GM19035 (cell line): ENCODE results near the gene BARX1.

Source experiments
- ATAC-seq: cut with Tn5 transposase; IDR thresholded peaks from one replicate; pipeline ENCODE4 v1.9.1; 2021; ENCODE audit not compliant: unreplicated experiment

Gene BARX1

DNA sequence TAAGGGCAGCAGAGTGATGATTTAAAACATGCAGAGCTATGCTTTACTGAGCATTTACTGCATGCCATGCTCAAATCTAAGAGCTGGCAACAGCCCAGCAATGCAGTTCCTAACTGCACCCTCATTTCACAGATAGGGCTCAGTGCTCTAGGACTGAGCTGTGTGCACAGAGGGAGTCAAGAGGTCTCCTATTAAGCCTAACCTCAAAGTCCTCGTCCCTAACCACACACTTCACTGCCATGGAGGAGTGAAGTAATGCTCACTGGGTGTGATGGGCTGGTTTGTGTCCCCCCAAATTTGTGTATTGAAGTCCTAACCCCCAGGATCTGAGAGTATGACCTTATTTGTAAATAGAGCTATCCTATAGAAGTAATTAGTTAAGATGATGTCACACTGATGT is 25.9 kb downstream of the BARX1 start:
- ATAC-seq = no peak

DNA sequence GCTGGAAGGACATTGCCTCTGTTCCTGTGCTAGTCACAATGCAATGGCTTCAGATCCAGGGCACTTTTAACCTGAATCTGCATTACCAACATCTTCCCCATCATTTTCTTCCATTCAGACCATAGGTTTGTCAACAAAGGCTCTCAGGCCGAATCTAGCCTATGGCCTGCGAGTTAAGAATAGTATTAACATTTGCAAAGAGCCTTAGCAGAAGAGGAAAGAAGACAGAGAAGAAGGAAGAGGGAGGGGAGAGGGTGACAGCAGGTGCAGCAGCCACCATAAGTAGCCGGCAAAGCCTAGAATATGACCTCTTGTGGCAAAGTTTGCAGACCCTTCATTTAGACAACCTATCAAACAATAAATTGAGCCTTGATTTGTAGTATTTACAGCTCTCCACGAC is 32.6 kb downstream of the BARX1 start:
- ATAC-seq = no peak

DNA sequence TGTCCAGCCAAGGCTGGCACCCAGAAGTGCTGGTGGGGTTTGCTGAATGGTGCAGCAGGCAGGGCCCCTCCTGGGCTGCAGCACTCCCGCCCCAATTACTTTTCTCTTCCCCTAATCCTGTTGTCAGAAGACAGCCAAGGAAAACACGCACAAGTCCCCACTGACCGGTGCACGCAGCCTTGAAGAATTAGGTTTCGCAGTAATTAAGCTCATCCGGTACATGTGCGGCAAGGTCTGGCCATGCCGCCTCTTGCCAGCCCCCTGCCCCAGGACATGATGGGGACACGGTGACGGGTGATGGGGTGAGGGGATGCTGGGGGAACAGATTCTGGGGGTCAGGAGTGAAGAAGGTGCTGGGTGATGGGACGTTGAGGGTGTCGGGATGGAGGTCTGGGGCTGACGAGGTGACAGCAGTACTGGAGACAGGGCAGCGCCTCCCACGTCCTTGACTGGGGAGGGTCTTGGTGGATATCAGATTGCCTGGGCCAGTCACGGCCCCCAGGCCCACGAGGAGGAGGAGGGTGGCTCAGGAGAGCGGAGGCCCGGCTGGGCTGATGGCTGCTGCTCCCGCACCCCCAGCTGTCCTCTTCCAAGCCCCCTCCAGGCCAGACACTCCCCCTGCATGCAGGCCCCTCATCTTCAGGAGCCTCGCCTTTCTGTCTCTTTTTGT is 34.9 kb downstream of the BARX1 start:
- ATAC-seq = no peak

DNA sequence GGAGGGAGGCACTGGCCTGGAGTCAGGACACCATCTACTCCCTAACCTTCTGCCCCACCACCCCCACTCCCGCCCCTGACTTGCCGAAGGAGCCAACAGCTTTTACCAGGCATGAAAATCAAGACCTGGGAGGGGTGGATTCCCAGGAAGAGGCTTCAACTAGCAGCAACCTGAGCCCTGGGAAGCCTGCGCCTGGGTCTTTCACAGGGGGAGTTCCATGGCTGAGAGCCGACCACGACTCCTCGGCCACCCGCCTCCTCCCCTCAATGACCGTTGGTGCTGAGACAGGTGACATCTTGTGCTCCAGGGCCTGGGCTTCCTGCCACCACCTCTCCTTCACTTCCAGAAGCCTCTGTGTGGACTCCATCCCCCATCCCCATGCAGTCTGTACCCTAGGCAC is 37.1 kb downstream of the BARX1 start:
- ATAC-seq = no peak

DNA sequence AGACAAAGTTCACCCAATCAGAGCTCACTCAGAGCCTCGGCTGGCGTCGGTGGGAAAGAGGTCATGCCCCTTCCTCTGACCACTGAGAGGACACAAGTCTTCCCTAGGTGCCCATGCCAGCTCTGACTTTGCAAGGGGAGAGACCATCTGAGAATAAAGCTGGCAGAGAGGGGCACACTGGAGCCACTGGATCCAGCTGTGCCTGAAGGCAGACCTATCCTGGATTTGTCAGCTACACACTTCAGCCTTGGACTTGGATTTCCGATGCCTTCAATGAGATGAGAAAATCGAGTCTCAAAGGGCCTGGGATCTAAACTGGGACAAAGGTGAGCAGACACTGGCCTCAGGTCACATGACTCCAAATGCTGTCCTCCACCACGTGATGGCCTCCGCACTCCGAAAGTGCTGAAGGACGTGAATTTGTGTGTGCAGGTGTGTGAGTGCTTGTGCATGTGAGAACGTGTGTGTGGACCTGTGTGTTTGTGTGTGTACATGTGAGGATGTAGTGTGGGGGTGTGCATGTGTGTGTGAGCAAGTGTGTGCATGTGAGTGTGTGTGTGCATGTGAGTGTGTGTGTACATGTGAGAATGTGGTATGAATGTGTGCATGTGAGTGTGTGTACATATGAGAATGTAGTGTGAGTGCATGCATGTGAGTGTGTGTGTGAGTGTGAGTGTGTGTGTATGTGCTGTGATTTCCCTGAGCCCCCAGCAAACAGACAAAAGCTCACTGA is 37.9 kb downstream of the BARX1 start:
- no peak for ATAC-seq

DNA sequence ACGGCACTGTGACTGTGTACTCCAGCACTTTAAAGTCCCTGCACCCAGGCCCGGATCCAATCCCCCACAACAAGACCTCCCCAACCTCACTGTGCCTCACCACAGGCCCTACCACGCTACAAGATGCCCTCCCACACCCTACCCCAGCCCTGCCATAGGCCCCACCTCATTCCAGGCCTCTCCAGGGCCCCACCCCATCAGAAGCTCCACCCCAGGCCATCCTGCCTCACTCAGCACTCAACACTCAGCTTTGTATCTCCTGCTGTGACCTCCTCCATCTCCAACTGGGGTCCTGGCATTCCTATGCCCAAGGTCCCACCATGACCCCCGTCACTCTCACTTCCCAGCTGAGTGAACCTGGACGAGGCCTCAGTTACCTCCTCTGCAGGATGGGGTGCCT is 38.8 kb downstream of the BARX1 start:
- ATAC-seq = no peak

DNA sequence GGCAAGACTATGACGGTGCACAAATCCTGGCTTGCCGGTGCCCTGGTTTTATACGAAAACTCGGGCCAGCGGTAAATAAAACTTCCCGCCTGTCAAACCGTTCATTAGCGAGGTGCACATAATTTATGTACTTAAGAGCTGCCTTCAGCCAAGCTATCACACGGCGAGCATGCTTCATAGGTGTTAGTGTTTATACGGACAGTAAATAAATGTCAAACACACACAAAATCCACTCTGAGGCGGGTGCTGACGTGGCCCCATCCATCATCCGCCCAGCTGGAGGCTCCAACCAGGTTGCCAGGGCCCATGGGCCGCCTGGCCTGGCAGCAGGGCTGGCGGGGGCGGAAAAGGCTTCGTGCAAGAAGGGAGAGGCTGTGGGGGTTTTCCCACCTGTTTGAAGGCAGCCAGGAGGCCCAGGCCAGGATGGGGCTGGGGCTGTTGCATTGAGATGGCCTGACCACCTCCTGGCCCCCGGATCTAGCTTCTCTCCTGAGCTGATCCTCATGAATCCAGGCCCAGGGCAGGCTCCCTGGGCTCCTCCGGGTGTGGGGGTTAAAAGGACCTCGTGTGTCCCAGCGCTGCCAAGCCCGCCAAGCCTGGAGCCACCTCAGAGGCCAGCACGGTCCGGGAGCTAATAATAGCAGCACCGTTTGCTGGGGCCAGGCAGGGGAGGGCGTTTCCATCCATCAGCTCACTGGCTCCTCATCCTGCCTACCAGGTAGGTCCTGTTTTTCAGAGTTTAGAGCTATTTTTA is 43.2 kb downstream of the BARX1 start:
- ATAC-seq = no peak

DNA sequence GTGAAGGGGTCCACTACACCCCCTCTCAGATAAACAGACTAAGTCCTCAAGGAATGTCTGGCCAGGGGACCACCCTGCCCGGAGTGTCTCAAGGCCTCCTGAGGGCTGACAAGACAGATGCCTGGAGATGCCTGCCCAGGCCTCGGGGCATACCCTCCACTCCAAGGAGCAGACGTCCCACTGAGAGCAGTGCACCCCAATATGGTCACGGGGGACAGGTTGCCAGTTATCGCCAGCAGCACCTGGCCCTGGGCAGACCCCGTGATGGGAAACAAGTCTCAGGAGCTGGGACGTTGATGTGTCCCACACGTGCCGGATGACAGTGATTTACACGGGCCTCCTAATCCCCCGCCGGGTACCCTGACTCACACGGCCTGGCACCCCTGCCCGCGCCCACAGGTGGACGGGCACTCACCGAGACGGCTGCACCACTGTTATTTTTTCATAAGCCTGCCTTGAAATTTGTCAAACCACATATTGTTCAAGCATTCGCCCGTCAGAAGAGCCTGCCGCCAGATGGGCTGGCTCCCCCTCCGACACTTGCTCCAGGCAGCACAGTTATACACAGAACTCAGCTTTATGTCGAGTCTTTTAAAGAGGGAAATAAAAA is 43.9 kb downstream of the BARX1 start:
- no peak for ATAC-seq

DNA sequence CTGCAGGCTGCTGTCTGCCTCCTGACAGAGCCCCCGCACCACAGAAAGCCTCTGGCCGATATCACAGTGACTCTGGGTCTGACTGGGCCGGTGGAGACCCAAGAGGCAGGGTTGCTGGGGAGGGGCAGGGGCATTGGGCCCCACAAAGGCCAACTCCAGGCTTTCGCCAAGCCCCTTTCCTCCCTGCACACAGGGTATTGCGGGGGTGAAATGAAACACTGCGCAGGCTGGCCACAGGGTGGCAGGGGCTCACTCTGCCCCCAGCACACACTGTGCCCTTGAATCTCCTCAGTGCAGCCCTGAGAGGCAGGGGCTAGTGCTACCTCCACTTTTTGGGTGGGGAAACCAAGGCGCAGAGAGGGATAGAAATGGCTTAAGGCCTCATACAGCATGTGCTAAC is 44.6 kb downstream of the BARX1 start:
- ATAC-seq = no peak

DNA sequence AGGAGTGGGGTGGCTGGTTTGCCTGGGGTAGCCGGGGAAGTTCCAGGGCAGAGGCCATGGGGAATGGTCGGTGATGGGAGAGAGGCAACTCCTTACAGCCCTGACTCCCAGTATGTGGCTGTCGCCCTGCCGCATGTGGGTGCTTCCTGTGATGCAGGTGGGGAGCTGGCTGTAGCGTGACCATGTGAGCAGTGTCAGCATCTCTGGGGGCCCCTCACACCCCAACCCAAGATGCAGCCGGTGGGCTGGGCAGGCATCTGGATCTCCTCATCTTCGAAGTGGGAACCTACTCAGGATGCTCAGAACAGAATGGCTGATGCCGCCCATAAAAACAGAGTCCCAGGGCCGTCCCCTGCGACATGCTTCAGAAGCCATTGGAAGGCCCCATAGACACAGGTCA is 45.0 kb downstream of the BARX1 start:
- no peak for ATAC-seq

DNA sequence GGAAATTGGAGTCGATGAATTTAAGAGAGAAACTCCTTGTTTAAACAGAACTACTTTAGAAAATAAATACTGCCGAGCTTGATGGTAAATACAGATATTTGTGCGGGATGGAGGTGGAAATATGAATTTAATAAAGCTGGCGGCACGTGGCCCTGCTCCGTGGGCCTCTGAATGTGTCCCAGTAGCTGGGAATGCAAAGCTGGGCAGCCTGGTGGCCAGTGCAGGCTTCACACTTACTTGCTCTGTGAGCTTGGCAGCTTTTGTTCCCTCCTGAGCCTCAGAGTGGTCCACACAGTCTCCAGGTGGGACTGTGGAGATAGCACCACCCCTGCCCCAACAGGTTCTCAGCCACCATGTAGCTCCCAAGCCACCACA is 45.9 kb downstream of the BARX1 start:
- ATAC-seq = no peak

DNA sequence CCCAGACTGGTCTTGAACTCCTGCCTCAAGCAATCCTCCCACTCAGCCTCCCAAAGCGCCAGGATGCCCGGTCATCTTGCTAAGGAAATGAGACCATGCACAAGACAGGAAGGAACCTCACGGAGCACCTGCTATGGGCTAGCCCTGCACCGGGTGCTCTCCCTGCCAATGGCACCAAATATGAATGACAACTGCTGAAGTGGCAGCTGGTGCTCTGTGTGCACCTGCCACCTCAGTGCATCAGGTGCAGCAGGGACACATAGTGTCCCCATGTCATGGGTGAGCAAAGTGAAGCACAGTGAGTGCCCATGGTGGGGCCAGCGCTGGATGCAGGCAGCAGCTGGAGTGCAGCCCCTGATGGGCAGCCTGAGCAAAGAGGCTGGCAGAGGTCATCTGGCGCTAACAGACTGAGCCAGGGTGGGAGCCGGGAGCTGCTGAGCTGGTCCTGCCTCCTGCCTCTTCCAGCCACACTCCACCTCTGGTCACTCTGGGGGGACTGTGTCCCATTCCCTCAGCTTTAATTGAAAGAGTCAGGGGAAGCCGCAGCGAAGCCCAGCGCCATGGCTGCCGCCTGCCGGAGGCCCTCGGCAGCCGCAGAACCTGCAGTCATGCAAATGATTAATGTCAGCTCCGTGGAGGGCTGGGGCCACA is 46.4 kb downstream of the BARX1 start:
- ATAC-seq = no peak

DNA sequence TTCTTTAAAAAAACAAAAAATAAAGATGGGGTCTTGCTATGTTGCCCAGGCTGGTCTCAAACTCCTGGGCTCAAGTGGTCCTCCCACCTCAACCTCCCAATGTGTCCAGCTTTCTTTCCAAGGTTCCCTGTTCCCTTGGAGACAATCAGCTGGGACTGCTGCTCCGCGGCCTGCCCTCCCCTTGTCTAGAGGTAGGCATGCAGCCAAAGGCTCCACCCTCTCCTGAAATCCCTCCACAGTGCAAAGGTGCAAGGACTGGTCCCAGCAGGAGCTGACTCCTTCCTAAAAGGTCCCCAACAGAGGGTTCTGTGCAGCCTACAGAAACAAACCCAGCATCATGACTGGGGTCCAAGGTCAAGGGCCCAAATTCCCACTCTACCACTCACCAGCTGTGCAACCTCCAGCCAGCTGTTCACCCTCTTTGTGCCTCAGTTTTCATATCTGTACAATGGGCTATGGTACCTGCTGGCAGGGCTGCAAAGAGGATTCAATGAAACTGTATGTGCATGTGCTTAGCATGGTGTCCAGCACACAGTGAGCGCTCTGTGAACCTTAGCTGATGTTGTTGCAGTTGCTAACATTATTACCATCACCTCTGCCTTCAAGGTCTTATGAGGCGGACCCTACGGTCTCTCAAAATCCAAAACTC is 47.5 kb downstream of the BARX1 start:
- no peak for ATAC-seq

DNA sequence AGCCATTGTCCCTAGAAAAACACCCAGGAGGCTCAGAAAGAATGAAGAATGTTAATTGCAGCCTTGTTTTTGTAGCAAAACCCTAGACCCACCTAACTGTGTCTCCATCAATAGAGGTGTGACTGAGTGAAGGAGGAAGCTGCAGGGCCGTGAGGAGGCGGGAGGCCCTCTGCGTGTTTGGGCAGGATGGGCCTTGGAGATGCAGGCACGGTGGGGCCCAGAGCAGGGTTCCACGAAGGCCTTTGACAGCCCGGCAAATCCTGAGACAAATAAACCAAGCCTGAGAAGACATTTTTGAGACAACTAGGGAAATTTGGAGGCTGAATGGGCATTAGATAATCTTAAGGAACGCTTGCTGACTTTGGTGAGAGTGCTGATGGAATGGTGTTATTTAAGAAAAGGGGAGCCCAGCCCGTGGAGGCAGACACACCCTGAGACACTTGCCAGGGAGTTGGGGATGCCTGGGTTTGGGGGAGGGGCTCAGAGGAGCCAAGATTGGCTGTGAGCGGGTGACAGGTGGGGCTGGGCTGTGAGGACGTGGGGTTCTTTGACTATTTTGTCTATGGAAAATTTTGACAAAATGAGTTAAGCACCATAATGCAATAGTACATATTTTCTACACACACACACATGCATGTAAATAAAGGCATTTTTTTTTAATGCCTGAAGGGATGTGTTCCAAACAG is 48.8 kb downstream of the BARX1 start:
- no peak for ATAC-seq

DNA sequence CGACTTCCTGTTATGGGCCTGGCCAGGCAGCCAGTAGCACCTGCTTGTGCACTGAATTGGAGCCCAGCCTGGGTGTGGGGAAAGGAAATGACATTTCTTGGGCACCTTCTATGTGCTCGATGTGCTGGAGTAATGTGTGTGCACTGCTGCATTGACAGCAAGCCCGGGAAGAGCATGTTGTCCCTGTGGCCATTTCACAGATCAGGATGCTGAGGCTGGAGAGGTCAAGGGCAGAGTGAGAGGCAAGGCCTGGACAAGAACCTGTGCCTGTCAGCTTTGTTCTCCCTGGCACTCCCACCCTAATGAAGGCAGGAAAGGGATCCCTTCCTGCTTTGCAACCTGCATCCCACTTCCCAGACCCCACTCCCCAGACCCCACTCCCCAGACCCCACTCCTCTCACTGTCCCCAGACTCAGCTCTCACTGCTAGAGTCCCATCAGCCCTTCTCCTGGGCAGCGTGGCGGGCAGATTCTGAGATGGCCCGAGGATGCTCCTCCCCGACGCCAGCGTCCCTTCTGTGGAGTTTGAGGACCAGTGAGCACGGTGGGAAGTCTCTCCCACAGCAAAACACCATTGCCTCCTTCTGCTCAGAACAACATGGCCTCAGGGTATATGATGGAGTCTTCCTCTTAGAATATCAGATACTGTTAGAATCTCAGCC is 49.6 kb downstream of the BARX1 start:
- no peak for ATAC-seq

DNA sequence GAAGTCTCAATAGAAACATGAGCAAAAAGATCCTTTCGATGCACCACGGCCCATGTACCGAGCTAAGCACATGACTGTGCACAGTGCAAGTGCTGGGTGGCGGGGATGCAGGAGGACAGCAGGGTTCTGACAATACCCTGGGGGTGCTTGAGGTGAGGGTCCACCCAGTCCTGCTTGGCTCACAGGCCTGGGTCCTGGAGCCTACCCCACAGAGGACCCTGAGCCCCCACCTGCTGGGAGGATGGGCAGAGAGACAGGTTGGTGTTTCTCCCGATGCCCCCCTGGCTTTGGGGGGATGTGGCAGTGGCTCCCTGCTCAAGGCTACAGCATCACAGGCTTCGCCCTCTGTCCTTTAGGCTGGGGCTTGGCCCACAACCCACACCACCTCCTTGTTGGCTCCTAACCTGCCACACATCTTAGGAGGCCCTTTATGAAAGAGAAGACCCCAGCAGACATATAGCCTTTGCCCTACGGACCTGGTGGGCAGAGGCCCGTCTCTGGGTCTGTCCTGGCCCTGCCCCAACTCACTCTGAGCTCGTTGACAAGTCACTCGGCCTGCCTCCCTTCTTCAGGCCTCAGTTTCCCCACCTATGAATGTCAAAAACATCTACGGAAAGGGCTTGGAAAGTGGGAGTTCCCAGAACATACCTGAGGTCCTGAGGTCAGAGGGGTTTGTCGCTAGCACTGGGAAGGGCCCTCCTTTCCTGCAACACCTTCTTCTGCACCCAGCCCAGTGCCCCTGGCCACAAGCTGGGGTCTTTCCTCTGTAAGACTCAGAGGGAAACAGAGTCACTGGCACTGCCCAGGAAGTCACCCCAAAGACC is 50.3 kb downstream of the BARX1 start:
- no peak for ATAC-seq

DNA sequence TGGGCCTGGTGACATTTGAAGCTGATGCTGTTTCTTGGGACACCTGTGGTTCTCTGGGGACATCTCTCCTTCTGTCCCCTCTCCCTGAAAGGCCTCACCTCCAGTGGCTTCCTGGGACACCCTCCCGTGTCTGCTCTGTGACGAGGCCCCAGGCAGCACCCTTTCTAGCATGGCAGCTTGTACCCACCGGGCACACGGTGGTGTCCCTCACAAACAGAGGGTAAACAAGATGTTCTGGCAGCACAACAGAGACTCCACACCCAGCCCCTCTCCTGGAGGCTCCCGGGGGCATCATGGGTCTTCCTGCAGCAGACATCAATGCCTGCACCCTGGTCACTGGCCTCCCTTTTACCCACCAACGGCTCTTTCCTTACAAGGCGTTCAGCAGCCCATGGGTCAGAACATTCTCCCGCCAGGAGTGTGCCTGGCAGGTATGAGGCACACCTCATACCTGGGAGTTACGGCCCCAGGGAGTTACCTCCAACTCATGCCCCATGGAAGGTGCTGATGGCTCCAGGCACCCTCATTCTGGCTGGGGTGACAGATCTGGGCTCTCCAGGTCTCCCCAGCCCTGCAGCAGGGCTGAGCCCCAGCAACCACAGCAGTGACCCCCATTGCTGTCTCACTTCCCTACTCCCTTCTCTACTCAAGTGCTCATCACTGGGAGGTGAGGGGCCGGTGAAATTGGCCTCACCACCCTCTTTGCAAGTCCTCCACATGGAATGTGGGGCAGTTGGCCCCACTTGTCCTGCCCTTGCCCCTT is 51.1 kb downstream of the BARX1 start:
- no peak for ATAC-seq
